H1 (cell line): ENCODE data around the gene SPDYE4.

Source experiments
- CTCF ChIP-seq, 3 experiments: IDR thresholded peaks; 1 replicate in 2 of 3; 2 replicates in 1 of 3; pipeline versions ENCODE4 v1.5.1 to v1.6.1; 2011; ENCODE audit warnings: low read length in 3 of 3, mild to moderate bottlenecking in 3 of 3, inconsistent platforms in 2 of 3, low read depth in 1 of 3, moderate library complexity in 1 of 3; ENCODE audit not compliant: insufficient read depth in 1 of 3; ENCODE audit errors: control extremely low read depth in 1 of 3
- EP300 ChIP-seq, 2 experiments: IDR thresholded peaks; 1 replicate in 1 of 2; 2 replicates in 1 of 2; pipeline ENCODE4 v1.6.1; 2011 to 2012; ENCODE audit warnings: low read depth in 2 of 2, low read length in 2 of 2, mild to moderate bottlenecking in 2 of 2, borderline replicate concordance in 1 of 2, inconsistent platforms in 1 of 2, moderate library complexity in 1 of 2
- HDAC2 ChIP-seq, 2 experiments: fragments of 300-600 bp in 1 of 2; sonication (generic) in 1 of 2; IDR thresholded peaks; 2 replicates each; pipeline ENCODE4 v1.6.1; 2011 to 2012; ENCODE audit warnings: low read depth in 2 of 2, low read length in 2 of 2, mild to moderate bottlenecking in 2 of 2, moderate library complexity in 2 of 2, borderline replicate concordance in 1 of 2, inconsistent platforms in 1 of 2
- POLR2A ChIP-seq, 2 experiments: IDR thresholded peaks; 1 replicate in 1 of 2; 2 replicates in 1 of 2; pipeline ENCODE4 v1.6.1; 2011; ENCODE audit warnings: low read depth in 2 of 2, low read length in 2 of 2, mild to moderate bottlenecking in 2 of 2; ENCODE audit errors: control extremely low read depth in 1 of 2
- POLR2AphosphoS5 ChIP-seq: IDR thresholded peaks from 2 replicates; pipeline ENCODE4 v1.6.1; 2011; ENCODE audit warnings: low read depth, low read length
- SP1 ChIP-seq: IDR thresholded peaks from 2 replicates; pipeline ENCODE4 v1.6.1; 2011; ENCODE audit warnings: low read depth, low read length

- TF ChIP-seq HDAC2 (IDR thresholded peaks at IDR 0.05; ENCODE audit: borderline replicate concordance in 1 of 2, low read depth in 2 of 2, low read length in 2 of 2): no peak
- TF ChIP-seq EP300 (IDR thresholded peaks at IDR 0.05; ENCODE audit: borderline replicate concordance in 1 of 2, low read depth in 2 of 2, low read length in 2 of 2): no peak
- no peak for TF ChIP-seq CTCF (IDR thresholded peaks at IDR 0.05; ENCODE audit: control extremely low read depth in 1 of 3, insufficient read depth in 1 of 3, low read depth in 1 of 3, low read length in 3 of 3)
- no peak for TF ChIP-seq POLR2A (IDR thresholded peaks at IDR 0.05; ENCODE audit: control extremely low read depth in 1 of 2, low read depth in 2 of 2, low read length in 2 of 2)
- TF ChIP-seq SP1: no peak
- TF ChIP-seq POLR2AphosphoS5: no peak
Measured at GRCh38 chr17:8741771-8742170, 16.6 kb downstream of the SPDYE4 start.
